HG03025 (cell line): ENCODE results near the gene HOXD11.
A peak's percentile ranks its signal among the peaks of the same experiment; 100 is the strongest.

ENCODE experiments used
- ATAC-seq: cut with Tn5 transposase; IDR thresholded peaks from one replicate; pipeline ENCODE4 v1.9.1; 2021; ENCODE audit warnings: mild to moderate bottlenecking, moderate library complexity; ENCODE audit not compliant: unreplicated experiment, low FRiP score

Gene HOXD11

GRCh38 chr2:176130147-176130956, 23.3 kb downstream of the HOXD11 start:
- ATAC-seq: no peak

- ATAC-seq: no peak
Observed at GRCh38 chr2:176130957-176131847, 24.1 kb downstream of the HOXD11 start.

- no peak for ATAC-seq
Observed at GRCh38 chr2:176131848-176132158, 24.7 kb downstream of the HOXD11 start.

- ATAC-seq: no peak
Observed at GRCh38 chr2:176132205-176133171, 25.4 kb downstream of the HOXD11 start.

- no peak for ATAC-seq
Observed at GRCh38 chr2:176133389-176133788, 26.3 kb downstream of the HOXD11 start.

GRCh38 chr2:176134035-176134434, 27.0 kb downstream of the HOXD11 start:
- no peak for ATAC-seq

GRCh38 chr2:176135035-176135440, 28.0 kb downstream of the HOXD11 start:
- no peak for ATAC-seq

GRCh38 chr2:176136374-176137251, 29.5 kb downstream of the HOXD11 start:
- no peak for ATAC-seq

- no peak for ATAC-seq
Observed at GRCh38 chr2:176137252-176137580, 30.1 kb downstream of the HOXD11 start.

- ATAC-seq: no peak
Observed at GRCh38 chr2:176137906-176138305, 30.8 kb downstream of the HOXD11 start.

- ATAC-seq: no peak
Observed at GRCh38 chr2:176138526-176138922, 31.4 kb downstream of the HOXD11 start.

GRCh38 chr2:176138923-176139660, 32.0 kb downstream of the HOXD11 start:
- ATAC-seq: no peak

GRCh38 chr2:176139661-176140512, 32.8 kb downstream of the HOXD11 start:
- ATAC-seq: no peak

GRCh38 chr2:176140513-176141317, 33.6 kb downstream of the HOXD11 start:
- peak; percentile 88 for ATAC-seq

- no peak for ATAC-seq
Observed at GRCh38 chr2:176142281-176142680, 35.2 kb downstream of the HOXD11 start.

- no peak for ATAC-seq
Observed at GRCh38 chr2:176145085-176145969, 38.2 kb downstream of the HOXD11 start.
